Nephron (organoid): ENCODE results near the gene CCNQ.
A peak's percentile ranks its signal among the peaks of the same experiment; 100 is the strongest.

ENCODE experiments used
- H3K27ac Mint-ChIP-seq, 3 experiments: 2 replicates each; pipeline ENCODE4 v1.8.0; 2020; ENCODE audit warnings: mixed read lengths in 3 of 3, mild to moderate bottlenecking in 2 of 3, moderate library complexity in 1 of 3
- H3K27me3 Mint-ChIP-seq: 2 replicates; pipeline ENCODE4 v1.8.0; 2021; ENCODE audit warnings: low read depth, mild to moderate bottlenecking, moderate library complexity, mixed read lengths
- H3K36me3 Mint-ChIP-seq: 2 replicates; pipeline ENCODE4 v1.8.0; 2020; ENCODE audit warnings: low read depth, mixed read lengths
- H3K4me1 Mint-ChIP-seq: 2 replicates; pipeline ENCODE4 v1.8.0; 2020; ENCODE audit warnings: mixed read lengths
- H3K4me3 Mint-ChIP-seq, 3 experiments: 2 replicates each; pipeline ENCODE4 v1.8.0; 2020; ENCODE audit warnings: mild to moderate bottlenecking in 3 of 3, mixed read lengths in 3 of 3, moderate library complexity in 2 of 3
- H3K9me3 Mint-ChIP-seq: 2 replicates; pipeline ENCODE4 v1.8.0; 2020; ENCODE audit warnings: mixed read lengths
- TF ChIP-seq, protein P1 (sequence below), 3 experiments: fragments of 200-600 bp; sonication (generic); IDR thresholded peaks; one replicate each; pipeline ENCODE4 v1.5.0; 2021; ENCODE audit warnings: antibody characterized with exemption in 3 of 3; ENCODE audit not compliant: unreplicated experiment in 3 of 3

CCNQ gene

DNA sequence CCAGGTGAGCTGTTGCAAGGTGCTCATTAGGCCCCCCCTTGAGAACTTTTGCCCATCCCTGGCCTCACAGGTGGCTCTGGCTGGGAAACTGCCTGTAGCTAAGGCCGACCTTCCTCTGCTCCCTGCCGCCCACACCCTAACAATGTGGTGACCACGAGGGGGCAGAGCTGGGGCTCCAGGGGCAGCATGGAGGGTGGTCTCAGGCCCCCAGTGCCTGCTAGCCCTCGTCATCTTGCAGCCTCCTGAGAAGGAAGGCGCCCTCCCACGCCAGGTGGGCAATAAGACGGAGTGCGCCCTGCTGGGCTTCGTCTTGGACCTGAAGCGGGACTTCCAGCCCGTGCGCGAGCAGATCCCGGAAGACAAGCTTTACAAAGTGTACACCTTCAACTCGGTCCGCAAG lies 49.1 kb downstream of the CCNQ start:
- no peaks in the 10 kb centered on the region for H3K4me1 Mint-ChIP-seq
- TF ChIP-seq, protein P1, sequence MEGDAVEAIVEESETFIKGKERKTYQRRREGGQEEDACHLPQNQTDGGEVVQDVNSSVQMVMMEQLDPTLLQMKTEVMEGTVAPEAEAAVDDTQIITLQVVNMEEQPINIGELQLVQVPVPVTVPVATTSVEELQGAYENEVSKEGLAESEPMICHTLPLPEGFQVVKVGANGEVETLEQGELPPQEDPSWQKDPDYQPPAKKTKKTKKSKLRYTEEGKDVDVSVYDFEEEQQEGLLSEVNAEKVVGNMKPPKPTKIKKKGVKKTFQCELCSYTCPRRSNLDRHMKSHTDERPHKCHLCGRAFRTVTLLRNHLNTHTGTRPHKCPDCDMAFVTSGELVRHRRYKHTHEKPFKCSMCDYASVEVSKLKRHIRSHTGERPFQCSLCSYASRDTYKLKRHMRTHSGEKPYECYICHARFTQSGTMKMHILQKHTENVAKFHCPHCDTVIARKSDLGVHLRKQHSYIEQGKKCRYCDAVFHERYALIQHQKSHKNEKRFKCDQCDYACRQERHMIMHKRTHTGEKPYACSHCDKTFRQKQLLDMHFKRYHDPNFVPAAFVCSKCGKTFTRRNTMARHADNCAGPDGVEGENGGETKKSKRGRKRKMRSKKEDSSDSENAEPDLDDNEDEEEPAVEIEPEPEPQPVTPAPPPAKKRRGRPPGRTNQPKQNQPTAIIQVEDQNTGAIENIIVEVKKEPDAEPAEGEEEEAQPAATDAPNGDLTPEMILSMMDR (IDR thresholded peaks at IDR 0.05; ENCODE audit: unreplicated experiment in 3 of 3), result no peak
- no peaks in the 10 kb centered on the region for H3K36me3 Mint-ChIP-seq
- H3K4me3 Mint-ChIP-seq, result no peak overlapping the region
- peaks cover 15% of the 10 kb centered on the region for H3K9me3 Mint-ChIP-seq
- H3K27me3 Mint-ChIP-seq, result peaks cover 4% of the 10 kb centered on the region
- H3K27ac Mint-ChIP-seq, result no peak overlapping the region

DNA sequence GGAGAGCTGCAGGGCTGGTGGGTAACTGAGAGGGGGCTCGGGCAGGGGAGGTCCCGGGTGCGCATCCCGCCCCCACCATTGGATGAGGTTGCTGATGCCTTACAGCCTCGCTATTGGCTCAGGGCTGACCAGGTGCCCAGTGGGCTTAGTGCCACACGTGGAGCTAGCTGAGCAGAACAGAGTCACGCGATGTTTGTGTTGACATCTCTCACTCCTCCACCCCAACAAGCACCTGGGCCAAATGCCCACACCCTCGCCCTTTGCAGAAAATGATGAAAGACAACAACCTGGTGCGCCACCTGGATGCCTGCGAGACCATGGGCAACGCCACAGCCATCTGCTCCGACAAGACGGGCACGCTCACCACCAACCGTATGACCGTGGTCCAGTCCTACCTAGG lies 49.7 kb downstream of the CCNQ start:
- Mint-ChIP-seq H3K27me3 (peaks cover 4% of the 10 kb centered on the region), H3K4me1 (no peaks in the 10 kb centered on the region), H3K27ac (no peak overlapping the region), H3K4me3 (no peak overlapping the region), H3K9me3 (peaks cover 16% of the 10 kb centered on the region), H3K36me3 (no peaks in the 10 kb centered on the region)
- TF ChIP-seq, protein P1 (IDR thresholded peaks at IDR 0.05; ENCODE audit: unreplicated experiment in 3 of 3), result no peak

DNA sequence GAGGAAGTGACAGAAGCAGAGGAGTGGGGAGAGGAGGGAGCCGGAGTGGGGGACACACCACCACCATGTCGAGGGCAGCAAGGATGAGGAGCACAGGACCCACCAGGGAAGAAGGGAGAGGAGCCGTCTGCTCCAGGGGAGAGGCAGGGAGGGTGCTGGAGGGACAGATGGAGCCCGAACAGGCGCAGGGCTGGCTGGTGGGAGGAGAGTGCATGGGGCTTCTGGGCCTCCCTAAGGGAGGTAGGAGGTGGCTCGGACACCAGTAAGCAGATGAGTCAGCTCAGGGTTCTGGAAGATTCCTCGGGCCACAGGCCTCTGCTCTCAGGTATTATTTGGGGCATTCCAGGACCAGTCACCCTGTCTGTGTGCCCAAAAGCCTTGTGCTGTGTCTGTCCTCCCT lies 51.7 kb downstream of the CCNQ start:
- Mint-ChIP-seq H3K27ac (no peak overlapping the region), H3K4me3 (no peak overlapping the region), H3K9me3 (peaks cover 15% of the 10 kb centered on the region), H3K27me3 (peaks cover 4% of the 10 kb centered on the region), H3K4me1 (no peaks in the 10 kb centered on the region), H3K36me3 (no peaks in the 10 kb centered on the region)
- TF ChIP-seq, protein P1 (IDR thresholded peaks at IDR 0.05; ENCODE audit: unreplicated experiment in 3 of 3), result no peak

DNA sequence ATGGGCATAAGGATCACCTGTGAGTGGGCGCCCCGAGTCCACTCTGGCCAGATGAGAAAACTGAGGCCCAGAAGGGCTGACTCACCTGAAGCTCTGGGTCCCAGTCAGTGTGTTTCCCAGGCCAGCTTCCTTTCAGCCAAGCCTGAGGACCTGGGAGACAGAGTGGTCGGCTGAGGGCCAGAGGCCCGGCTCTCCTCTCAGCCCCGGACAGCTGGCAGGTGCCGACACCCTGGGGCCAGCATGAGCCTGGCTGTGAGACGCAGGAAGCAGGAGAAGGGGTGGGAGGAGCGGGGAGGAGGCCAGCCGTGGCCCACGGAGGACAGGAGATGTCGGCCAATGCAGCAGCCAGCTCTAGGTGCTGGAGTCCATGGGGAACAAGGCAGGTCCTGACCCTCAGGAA lies 52.6 kb downstream of the CCNQ start:
- Mint-ChIP-seq H3K27me3 (peaks cover 4% of the 10 kb centered on the region), H3K4me3 (no peak overlapping the region), H3K27ac (no peak overlapping the region), H3K36me3 (no peaks in the 10 kb centered on the region), H3K9me3 (peaks cover 13% of the 10 kb centered on the region), H3K4me1 (no peaks in the 10 kb centered on the region)
- TF ChIP-seq, protein P1 (IDR thresholded peaks at IDR 0.05; ENCODE audit: unreplicated experiment in 3 of 3), result no peak

DNA sequence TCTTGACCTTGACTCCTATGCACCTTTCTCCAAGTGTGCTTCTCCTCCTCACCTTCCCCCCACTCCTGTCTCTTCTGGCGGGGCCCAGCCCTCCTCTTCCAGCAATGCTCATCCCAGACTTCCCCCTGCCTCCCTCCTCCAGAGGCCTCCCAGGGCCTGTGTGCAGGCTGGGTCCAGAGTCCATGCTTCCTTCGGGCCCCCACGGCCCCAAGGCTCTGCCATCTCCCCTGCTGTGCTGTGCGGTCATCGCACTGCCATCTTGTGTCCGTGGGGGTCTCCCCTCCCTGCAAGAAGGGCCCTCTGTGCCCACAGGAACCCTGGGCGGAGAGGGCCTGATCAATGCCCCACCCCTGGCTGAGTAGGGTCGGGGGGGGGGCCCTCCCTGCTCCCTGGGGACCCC lies 54.2 kb downstream of the CCNQ start:
- Mint-ChIP-seq H3K27me3 (no peaks in the 10 kb centered on the region), H3K36me3 (no peaks in the 10 kb centered on the region), H3K4me3 (no peak overlapping the region), H3K27ac (peak overlapping the region in 1 of 3 experiments; percentile 69), H3K4me1 (no peaks in the 10 kb centered on the region), H3K9me3 (peaks cover 11% of the 10 kb centered on the region)
- TF ChIP-seq, protein P1 (IDR thresholded peaks at IDR 0.05; ENCODE audit: unreplicated experiment in 3 of 3), result no peak

DNA sequence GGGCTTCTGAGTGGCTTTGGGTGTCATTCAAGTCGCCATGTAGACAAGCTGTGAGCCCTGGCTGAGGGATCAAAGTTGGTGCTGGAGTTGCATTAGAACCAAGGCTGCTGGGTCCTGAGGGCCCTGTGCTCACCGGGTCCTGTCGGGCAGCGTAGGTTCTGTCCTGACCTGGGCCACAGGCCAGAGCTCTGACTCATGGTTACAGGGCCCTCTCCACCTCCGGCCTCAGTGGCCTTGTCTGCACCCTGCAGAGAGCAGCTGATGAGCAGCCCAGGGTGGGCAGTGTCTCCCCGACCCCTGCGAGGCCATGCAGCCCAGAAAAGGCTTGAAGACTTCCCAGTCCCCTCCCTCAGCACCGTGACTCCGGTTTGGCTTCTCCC lies 59.0 kb downstream of the CCNQ start:
- Mint-ChIP-seq H3K9me3 (peaks cover 3% of the 10 kb centered on the region), H3K27me3 (no peaks in the 10 kb centered on the region), H3K27ac (no peak overlapping the region), H3K4me3 (no peak overlapping the region), H3K4me1 (peaks cover 6% of the 10 kb centered on the region), H3K36me3 (no peaks in the 10 kb centered on the region)
- TF ChIP-seq, protein P1 (IDR thresholded peaks at IDR 0.05; ENCODE audit: unreplicated experiment in 3 of 3), result no peak
